ENCODE data around the gene WDFY1. TPM values are rescaled to one million over a fixed set of nuclear protein-coding genes. Genes with fewer than 3 reads are reported as not detected.

The WDFY1 gene
- 14.7 and 20.4 TPM in 2 replicates for polyA plus RNA-seq

GRCh38 chr2:223944703-223945531 is at the start of gene WDFY1:
TSS of gene WDFY1 (minus strand) at chr2:223945335. CDS start at chr2:223945284, 51 bp downstream.

GRCh38 chr2:223957092-223957851 is 12.1 kb upstream of the WDFY1 start, which contains the start of gene MRPL44:
TSS of gene MRPL44 (plus strand) at chr2:223957463. CDS start at chr2:223957473, 10 bp downstream.

GRCh38 chr2:223837287-223838061 is 107.7 kb downstream of the WDFY1 start, which contains the start of gene AP1S3:
TSS of gene AP1S3 (minus strand) at chr2:223837582. CDS start at chr2:223837450, 132 bp downstream.

Other genes with a start within 250 kb of the WDFY1 start
- 4.8 and 5.8 TPM in 2 replicates for gene AP1S3, start 107.8 kb downstream of the WDFY1 start, polyA plus RNA-seq
- gene MRPL44, start 12.1 kb upstream of the WDFY1 start, polyA plus RNA-seq: 17.0 and 28.5 TPM in 2 replicates
- gene SERPINE2, start 94.0 kb upstream of the WDFY1 start, polyA plus RNA-seq: 84.4 and 104 TPM in 2 replicates

All from Purkinje cell (primary cell).